ENCODE data around the gene SDR39U1.

SDR39U1 gene

GRCh38 chr14:24418492-24418873 is 24.1 kb downstream of the SDR39U1 start:
- DNase-seq (ENCODE audit: low read depth) = no peak
- no peak for TF ChIP-seq CTCF (IDR thresholded peaks at IDR 0.05; ENCODE audit: low read depth, low read length, missing control alignments)
- no peak overlapping the region for H3K4me3 ChIP-seq (ENCODE audit: low read depth, low read length)

GRCh38 chr14:24417832-24418491 is 24.6 kb downstream of the SDR39U1 start:
- H3K4me3 ChIP-seq (ENCODE audit: low read depth, low read length) = no peak overlapping the region
- no peak for DNase-seq (ENCODE audit: low read depth)
- TF ChIP-seq CTCF (IDR thresholded peaks at IDR 0.05; ENCODE audit: low read depth, low read length, missing control alignments) = no peak

GRCh38 chr14:24416932-24417619 is 25.5 kb downstream of the SDR39U1 start:
- no peak for DNase-seq (ENCODE audit: low read depth)
- H3K4me3 ChIP-seq (ENCODE audit: low read depth, low read length) = no peak overlapping the region
- TF ChIP-seq CTCF (IDR thresholded peaks at IDR 0.05; ENCODE audit: low read depth, low read length, missing control alignments) = no peak

GRCh38 chr14:24416254-24416931 is 26.2 kb downstream of the SDR39U1 start:
- H3K4me3 ChIP-seq (ENCODE audit: low read depth, low read length) = no peak overlapping the region
- no peak for TF ChIP-seq CTCF (IDR thresholded peaks at IDR 0.05; ENCODE audit: low read depth, low read length, missing control alignments)
- no peak for DNase-seq (ENCODE audit: low read depth)

GRCh38 chr14:24415421-24416253 is 26.9 kb downstream of the SDR39U1 start:
- no peak overlapping the region for H3K4me3 ChIP-seq (ENCODE audit: low read depth, low read length)
- no peak for DNase-seq (ENCODE audit: low read depth)
- no peak for TF ChIP-seq CTCF (IDR thresholded peaks at IDR 0.05; ENCODE audit: low read depth, low read length, missing control alignments)

- no peak for TF ChIP-seq CTCF (IDR thresholded peaks at IDR 0.05; ENCODE audit: low read depth, low read length, missing control alignments)
- no peak for DNase-seq (ENCODE audit: low read depth)
- no peak overlapping the region for H3K4me3 ChIP-seq (ENCODE audit: low read depth, low read length)
Measured at GRCh38 chr14:24414732-24415420, 27.7 kb downstream of the SDR39U1 start.

Measured in GM12864 (cell line).